Measurements from ENCODE around the gene FRMPD2.
"Not testable (repeated sequence)": the region's sequence is repeated elsewhere in the genome, so short reads cannot be mapped to it uniquely, and the experiment has no call there.

The FRMPD2 gene

DNA sequence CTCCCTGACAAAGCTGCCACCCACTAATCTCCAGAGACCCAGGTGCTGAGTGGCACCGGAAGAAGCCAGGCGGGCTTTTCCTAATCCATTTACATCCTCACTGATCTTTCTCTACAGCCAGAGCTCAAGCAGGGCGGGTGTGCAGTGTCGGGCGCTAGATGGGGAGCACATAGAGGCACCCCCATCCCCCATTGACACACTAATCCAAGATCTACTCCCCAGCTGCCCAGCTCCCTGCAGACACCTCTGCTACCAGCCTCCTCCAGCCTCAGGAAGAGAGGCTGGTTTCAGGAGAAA, 22.2 kb downstream of the FRMPD2 start:
- no peak for DNase-seq (ENCODE audit: low read depth in 2 of 2)

DNA sequence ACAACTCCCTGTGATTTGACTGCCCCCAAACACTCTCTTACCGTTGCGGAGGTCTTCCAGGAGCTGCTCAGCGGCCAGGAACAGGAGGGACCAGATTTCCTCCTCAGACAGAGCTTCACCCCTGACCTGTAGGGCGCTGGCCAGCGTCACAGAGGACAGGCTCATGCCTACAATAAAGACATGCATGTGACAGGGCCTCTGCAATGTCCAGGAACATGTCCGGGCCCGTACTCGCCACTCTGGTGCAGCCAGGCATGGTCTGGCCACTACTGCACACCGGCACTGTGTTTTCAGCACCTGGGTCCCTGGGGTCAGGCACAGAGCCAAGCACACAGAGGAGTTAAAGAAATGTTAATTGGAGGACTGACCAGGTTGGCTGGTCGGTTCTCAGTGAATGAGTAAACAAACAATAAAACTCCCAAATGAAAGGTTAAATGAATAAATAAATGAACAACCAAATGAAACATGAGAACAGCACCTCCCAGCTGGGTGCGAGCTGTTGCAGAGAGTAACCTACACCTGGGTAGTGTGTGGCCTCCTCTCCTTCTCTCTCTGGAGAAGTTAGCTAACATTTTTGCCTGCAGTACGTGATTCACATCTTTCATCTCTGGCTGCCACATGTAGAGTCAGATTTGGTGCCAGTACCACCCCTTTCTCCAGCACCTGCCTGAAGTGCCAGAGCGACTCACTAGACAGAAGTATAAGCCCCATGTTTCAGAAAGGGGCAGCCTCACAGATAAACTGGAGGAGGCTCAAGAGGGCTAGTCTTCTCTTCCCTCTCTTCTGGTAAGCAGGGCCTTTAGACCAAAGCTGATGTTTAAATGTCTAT, 22.8 kb downstream of the FRMPD2 start:
- no peak for DNase-seq (ENCODE audit: low read depth in 2 of 2)

DNA sequence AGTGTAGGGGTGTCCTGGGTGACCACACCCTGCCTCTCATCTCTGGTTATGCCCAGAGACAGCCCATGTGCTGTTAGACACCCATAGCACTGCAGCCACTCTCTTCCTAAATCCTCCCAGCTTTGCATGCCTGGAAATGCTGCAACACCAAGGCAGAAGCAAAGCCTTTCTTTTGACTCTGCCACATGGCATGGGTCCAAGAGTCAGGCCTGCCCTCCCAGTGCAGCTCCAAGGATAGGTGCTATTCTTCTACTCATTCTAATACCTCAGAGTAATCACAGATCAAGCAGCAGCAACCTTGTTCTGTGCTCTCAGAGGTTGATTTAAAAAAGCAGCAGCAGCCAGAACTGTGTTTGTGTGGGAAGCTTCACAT, 23.4 kb downstream of the FRMPD2 start:
- DNase-seq (ENCODE audit: low read depth in 2 of 2), result no peak

GRCh38 chr10:48249763-48250351, 24.6 kb downstream of the FRMPD2 start:
- no peak for DNase-seq (ENCODE audit: low read depth in 2 of 2)

- no peak for DNase-seq (ENCODE audit: low read depth in 2 of 2)
These were observed 25.3 kb downstream of the FRMPD2 start for GRCh38 chr10:48249004-48249762.

- no peak for DNase-seq (ENCODE audit: low read depth in 2 of 2)
These were observed 26.0 kb downstream of the FRMPD2 start for GRCh38 chr10:48248462-48248861.

GRCh38 chr10:48247680-48248079, 26.8 kb downstream of the FRMPD2 start:
- DNase-seq (ENCODE audit: low read depth in 2 of 2), result no peak

DNA sequence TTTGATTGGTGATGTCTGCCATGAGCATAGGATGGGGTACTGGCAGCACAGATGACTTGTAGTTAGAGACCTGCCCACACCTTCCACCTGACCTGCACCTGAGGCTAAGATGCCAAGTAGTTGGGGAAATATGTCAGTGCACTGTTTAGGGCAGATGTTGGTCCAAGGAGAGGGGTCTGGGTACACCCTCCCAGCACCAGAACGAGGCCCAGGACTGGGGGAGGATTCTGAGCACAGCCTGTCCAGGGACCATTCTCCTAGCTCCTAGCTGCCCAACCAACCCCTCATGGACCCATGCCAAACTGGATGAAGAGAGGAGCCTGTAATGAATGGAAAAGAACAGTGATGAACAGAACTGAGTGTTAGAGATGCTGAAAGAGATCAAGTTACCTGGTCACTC, 28.0 kb downstream of the FRMPD2 start:
- DNase-seq (ENCODE audit: low read depth in 2 of 2), result no peak

- DNase-seq (ENCODE audit: low read depth in 2 of 2), result no peak
These were observed 28.5 kb downstream of the FRMPD2 start for GRCh38 chr10:48245977-48246376.

GRCh38 chr10:48243921-48244320, 30.6 kb downstream of the FRMPD2 start:
- DNase-seq (ENCODE audit: low read depth in 2 of 2), result not testable (repeated sequence)

- DNase-seq (ENCODE audit: low read depth in 2 of 2), result no peak
These were observed 31.0 kb downstream of the FRMPD2 start for GRCh38 chr10:48243487-48243886.

GRCh38 chr10:48242171-48242904, 32.2 kb downstream of the FRMPD2 start:
- DNase-seq (ENCODE audit: low read depth in 2 of 2), result no peak

- DNase-seq (ENCODE audit: low read depth in 2 of 2), result no peak
These were observed 33.2 kb downstream of the FRMPD2 start for GRCh38 chr10:48241332-48241731.

DNA sequence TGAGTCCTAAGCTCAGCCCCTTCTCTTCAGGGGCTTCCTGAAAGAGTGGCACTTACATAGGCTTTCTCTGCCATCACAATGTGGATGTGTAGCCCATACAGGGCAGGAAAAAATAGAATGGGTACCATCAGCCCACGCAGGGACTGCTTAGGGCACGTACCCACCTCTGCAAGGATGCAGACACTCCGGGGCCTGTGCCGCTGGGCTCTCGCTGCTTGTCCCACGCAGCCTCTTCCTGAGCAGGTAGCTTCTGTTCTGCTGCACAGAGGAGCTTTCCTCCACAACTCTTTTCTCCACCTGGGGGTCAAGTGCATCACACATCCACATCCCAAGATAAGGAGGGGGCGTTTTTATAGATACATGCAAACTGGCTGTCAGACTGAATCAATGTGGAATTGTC, 34.3 kb downstream of the FRMPD2 start:
- DNase-seq (ENCODE audit: low read depth in 2 of 2), result no peak

DNA sequence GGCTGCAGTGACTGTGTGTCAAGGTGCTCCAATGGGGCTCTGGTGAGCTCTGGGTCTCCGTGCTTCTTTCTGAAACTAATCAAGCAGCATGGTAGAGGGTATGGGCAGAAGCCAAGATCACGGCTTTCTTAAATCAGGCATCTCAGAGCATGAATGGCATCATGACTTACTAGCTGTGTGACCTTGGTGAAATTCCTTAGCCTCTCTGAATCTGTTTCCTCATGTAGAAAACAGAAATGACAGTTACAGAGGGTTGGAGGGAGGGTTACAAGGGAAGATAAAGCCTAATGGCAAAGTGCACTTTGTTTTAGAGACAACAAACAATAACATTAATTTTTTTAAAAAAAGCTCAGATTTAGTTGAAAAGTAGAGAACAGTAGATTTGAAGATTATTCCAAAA, 34.9 kb downstream of the FRMPD2 start:
- DNase-seq (ENCODE audit: low read depth in 2 of 2), result no peak

DNA sequence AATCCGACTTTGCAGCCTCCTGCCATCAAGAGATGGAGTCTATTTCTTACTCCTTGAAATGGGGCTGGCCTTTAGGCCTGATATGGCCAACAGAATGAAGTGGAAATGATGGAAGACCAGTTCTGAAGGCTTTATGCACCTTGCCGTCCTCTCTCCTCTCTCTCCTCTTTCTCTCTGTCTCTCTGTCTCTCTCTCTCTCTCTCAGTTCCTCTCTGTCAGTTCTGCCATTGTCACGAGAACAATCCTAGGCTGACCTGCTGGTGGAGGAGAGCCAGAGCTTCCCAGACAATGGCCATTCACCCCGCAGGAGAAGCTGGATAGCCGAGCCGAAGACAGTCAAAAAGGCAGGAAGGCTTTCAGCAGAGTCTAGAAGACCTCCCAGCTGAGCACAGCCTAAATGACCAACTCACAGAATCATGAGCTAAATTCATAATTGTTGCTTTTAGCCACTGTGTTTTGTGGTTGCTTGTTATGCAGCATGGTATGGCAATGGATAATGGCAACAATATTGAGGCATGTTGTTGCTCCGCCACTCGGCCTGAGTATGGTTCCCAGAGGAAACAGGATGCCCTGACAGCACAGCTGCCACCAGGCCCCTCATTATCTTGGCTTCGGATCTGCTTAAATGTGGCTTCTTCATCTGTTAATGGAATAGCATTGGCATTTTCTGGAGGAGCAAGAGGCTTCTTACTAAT, 35.5 kb downstream of the FRMPD2 start:
- no peak for DNase-seq (ENCODE audit: low read depth in 2 of 2)

GRCh38 chr10:48237259-48238250, 36.9 kb downstream of the FRMPD2 start:
- DNase-seq (ENCODE audit: low read depth in 2 of 2), result no peak

DNA sequence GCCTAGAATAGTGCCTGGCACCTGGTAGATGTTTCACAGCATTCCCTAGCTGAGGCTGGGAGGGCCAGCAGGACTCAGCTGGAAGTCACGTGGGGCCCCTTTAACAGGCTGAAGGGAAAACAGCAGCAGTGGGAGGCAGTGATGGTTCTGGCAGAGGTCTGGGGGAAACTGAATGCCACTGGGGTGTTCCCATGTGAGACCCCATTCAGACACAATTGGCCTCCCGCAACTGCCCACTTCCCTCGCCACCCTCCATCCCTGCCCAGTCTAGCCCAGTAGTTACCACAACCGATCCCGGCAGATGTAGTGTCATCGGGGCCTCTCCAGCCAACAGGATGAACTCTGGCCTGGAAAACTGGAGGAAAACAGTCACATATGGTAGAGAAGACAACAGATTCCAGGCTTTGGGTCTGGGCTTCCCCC, 38.3 kb downstream of the FRMPD2 start:
- DNase-seq (ENCODE audit: low read depth in 2 of 2), result no peak

- no peak for DNase-seq (ENCODE audit: low read depth in 2 of 2)
These were observed 39.0 kb downstream of the FRMPD2 start for GRCh38 chr10:48235501-48235900.

GRCh38 chr10:48234787-48235186, 39.7 kb downstream of the FRMPD2 start:
- DNase-seq (ENCODE audit: low read depth in 2 of 2), result no peak
